Activated CD4-positive, alpha-beta memory T cell treated with anti-CD3 and anti-CD28 coated beads for 36 hours (primary cell): ENCODE measurements around the gene KRTAP9-3. TPM values are rescaled to one million over a fixed set of nuclear protein-coding genes. Genes with fewer than 3 reads are reported as not detected.
"Not testable (repeated sequence)": the region's sequence is repeated elsewhere in the genome, so short reads cannot be mapped to it uniquely, and the experiment has no call there.

Source experiments
- CTCF ChIA-PET: fragments of 350-600 bp; sonication (Branson Sonifier 250); formaldehyde crosslinking; loops from one replicate; lab custom pipeline; 2021; ENCODE audit warnings: antibody characterized with exemption, inconsistent platforms; lab: Charles Lee
- POLR2A ChIA-PET: fragments of 350-600 bp; sonication (Branson Sonifier 250); formaldehyde crosslinking; loops from one replicate; lab custom pipeline; 2021; ENCODE audit warnings: antibody characterized with exemption; lab: Charles Lee
- DNase-seq: peaks from one replicate; pipeline ENCODE4 v3.0.0-alpha.2; 2020
- H3K27ac Mint-ChIP-seq: one replicate; pipeline ENCODE4 v1.8.0; 2021; ENCODE audit warnings: mixed read lengths
- H3K27me3 Mint-ChIP-seq: one replicate; pipeline ENCODE4 v1.8.0; 2021; ENCODE audit warnings: mixed read lengths
- H3K36me3 Mint-ChIP-seq: one replicate; pipeline ENCODE4 v1.8.0; 2021; ENCODE audit warnings: mixed read lengths
- H3K4me1 Mint-ChIP-seq: one replicate; pipeline ENCODE4 v1.8.0; 2021; ENCODE audit warnings: low read depth, mixed read lengths
- H3K4me3 Mint-ChIP-seq: one replicate; pipeline ENCODE4 v1.8.0; 2021; ENCODE audit warnings: mild to moderate bottlenecking, mixed read lengths
- H3K9me3 Mint-ChIP-seq: one replicate; pipeline ENCODE4 v1.8.0; 2021; ENCODE audit warnings: mixed read lengths
- intact Hi-C: fragments of 100-400 bp; cut with micrococcal nuclease; formaldehyde crosslinking; loops from one replicate; pipeline ENCODE4 v1.15.1; 2023
- total RNA-seq, 2 experiments: library from RNA; stranded (reverse); gene quantifications; one replicate each; pipeline ENCODE4 v1.2.3, GENCODE V29; 2021

The KRTAP9-3 gene
- total RNA-seq, 2 experiments from 2014 or later: not detected

GRCh38 chr17:41255381-41256290 is 23.4 kb downstream of the KRTAP9-3 start, which contains the start of gene KRTAP9-9:
Gene KRTAP9-9, plus strand, starts transcription at chr17:41255384.
- H3K27ac Mint-ChIP-seq, H3K36me3 Mint-ChIP-seq, CTCF ChIA-PET, H3K9me3 Mint-ChIP-seq, intact Hi-C loops, H3K4me3 Mint-ChIP-seq, POLR2A ChIA-PET, DNase-seq, H3K4me1 Mint-ChIP-seq: not testable (repeated sequence)
- H3K27me3 Mint-ChIP-seq: peaks cover 13% of the 10 kb centered on the region

DNA sequence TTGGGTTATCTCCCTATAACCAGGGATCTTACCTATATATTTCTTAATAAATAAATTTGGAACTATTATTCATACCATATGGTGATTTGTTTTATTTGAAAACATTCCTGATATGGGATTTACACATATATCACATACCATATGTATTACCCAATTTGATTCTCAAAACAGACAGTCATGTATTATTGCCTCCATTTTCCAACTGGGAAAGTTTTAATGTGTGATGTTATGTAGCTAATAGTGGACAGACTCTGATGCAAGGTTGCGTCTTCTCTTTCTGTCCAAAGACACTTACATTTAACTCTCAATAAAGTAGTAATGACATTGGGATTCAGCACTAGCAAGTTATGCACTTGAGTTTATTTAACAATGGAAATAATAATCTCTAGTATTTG is 24.0 kb downstream of the KRTAP9-3 start:
- ChIA-PET CTCF (no interaction called here), POLR2A (no interaction called here)
- H3K9me3 Mint-ChIP-seq: no peaks in the 10 kb centered on the region
- H3K36me3 Mint-ChIP-seq: no peaks in the 10 kb centered on the region
- intact Hi-C loops: no loop called here
- DNase-seq: no peak
- H3K27me3 Mint-ChIP-seq: peaks cover 14% of the 10 kb centered on the region
- no peak overlapping the region for H3K4me3 Mint-ChIP-seq
- H3K27ac Mint-ChIP-seq: no peak overlapping the region
- peaks cover 7% of the 10 kb centered on the region for H3K4me1 Mint-ChIP-seq

GRCh38 chr17:41258406-41258805 is 26.2 kb downstream of the KRTAP9-3 start:
- Mint-ChIP-seq H3K4me3 (no peak overlapping the region), H3K9me3 (no peaks in the 10 kb centered on the region), H3K4me1 (peaks cover 8% of the 10 kb centered on the region), H3K36me3 (no peaks in the 10 kb centered on the region), H3K27ac (no peak overlapping the region), H3K27me3 (peaks cover 14% of the 10 kb centered on the region)
- DNase-seq: no peak
- ChIA-PET CTCF (no interaction called here), POLR2A (no interaction called here)
- intact Hi-C loops: no loop called here

DNA sequence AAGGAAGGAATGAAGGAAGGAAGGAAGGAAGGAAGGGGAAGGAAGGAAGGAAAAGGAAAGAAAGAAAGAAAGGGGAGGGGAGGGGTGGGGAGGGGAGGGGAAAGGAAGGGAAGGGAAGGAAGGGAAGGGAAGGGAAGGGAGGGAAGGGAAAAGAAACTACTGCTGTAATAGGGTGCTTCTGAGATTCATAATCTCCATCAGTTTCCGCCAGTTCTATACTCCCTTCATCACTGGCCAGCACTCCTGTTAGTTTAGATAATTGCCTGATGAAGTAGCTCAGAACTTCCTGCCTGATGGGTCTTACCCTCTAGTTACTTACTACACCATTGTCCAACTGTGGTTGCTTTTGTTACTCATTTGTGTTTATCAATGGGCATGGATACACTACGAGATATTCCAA is 31.0 kb downstream of the KRTAP9-3 start:
- ChIA-PET POLR2A (no interaction called here), CTCF (interaction anchor here (1.0 kb wide), 1 partner anchor 386 kb away, joined by 3 read pairs; no protein-coding TSS in a partner anchor)
- H3K4me3 Mint-ChIP-seq: no peak overlapping the region
- no peak overlapping the region for H3K27ac Mint-ChIP-seq
- no peaks in the 10 kb centered on the region for H3K36me3 Mint-ChIP-seq
- intact Hi-C loops: no loop called here
- peaks cover 11% of the 10 kb centered on the region for H3K4me1 Mint-ChIP-seq
- DNase-seq: no peak
- H3K27me3 Mint-ChIP-seq: peaks cover 4% of the 10 kb centered on the region
- no peaks in the 10 kb centered on the region for H3K9me3 Mint-ChIP-seq

DNA sequence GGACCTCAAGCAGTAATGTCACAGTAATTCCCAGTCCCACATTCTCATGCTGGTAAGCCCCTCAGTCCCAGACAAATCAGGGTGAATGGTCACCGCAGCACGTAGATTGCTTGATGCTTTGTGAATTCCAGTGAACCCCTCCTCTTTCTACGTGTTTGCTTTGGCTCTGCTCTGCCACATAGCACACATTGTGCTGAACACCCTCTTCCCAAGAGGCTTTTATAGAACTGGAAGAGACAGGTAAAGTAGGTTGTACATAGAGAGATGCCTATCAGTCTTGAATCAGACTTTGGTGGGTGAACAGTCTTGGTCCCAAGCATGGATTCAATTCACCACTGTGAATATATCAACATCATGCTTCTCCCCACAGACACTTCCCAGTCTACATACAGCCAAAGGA is 32.4 kb downstream of the KRTAP9-3 start:
- intact Hi-C loops: loop anchor here (1.0 kb wide), 1 partner anchor 12 kb away; no protein-coding TSS in a partner anchor
- no peaks in the 10 kb centered on the region for H3K36me3 Mint-ChIP-seq
- ChIA-PET POLR2A (no interaction called here), CTCF (no interaction called here)
- H3K27ac Mint-ChIP-seq: no peak overlapping the region
- no peak for DNase-seq
- H3K4me1 Mint-ChIP-seq: peaks cover 11% of the 10 kb centered on the region
- H3K9me3 Mint-ChIP-seq: no peaks in the 10 kb centered on the region
- no peak overlapping the region for H3K4me3 Mint-ChIP-seq
- H3K27me3 Mint-ChIP-seq: peaks cover 4% of the 10 kb centered on the region

DNA sequence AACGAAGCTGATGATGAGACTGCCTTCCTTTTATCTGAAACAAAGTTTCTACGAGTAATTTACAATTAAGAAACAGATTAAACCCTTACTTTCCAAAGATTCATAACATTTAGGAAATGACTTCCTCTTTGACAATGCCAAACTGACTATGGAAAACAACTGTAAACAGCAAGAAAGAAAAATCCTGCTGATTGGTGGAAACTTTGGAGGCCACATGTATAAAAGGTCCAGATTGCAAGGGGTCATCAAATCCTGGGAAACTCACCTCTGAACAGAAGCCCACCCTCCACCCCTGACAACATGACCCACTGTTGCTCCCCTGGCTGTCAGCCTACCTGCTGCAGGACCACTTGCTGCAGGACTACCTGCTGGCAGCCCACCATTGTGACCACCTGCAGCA is 32.8 kb downstream of the KRTAP9-3 start, which contains the start of gene KRTAP9-6:
KRTAP9-6 (plus strand) TSS at position 301 of the 400 bp plus-strand sequence; CDS start at position 301, 0 bp downstream.
- intact Hi-C loops: no loop called here
- ChIA-PET POLR2A (no interaction called here), CTCF (no interaction called here)
- Mint-ChIP-seq H3K27ac (no peak within 1 kb of the TSS), H3K36me3 (no peaks in the 10 kb centered on the region), H3K9me3 (no peaks in the 10 kb centered on the region), H3K27me3 (peaks cover 4% of the 10 kb centered on the region), H3K4me3 (no peak within 1 kb of the TSS), H3K4me1 (peaks cover 10% of the 10 kb centered on the region)
- DNase-seq: no peak

DNA sequence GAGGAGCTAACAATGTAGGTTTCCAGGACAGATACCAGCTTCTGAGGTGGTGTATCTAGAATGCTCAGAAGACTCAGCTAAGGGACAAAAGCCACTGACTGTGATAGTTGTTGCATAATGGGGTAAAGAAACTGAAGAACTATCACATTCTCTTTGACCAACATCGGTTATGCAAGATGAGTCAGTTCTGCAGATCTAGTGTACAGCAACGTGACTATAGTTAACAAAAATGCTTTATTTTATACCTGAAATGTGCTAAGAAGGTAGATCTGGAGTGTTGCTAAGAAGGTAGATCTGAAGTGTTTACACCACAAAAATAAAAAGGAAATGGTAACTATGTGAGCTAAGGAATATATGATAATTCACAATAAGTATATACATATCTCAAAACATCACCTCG is 35.5 kb downstream of the KRTAP9-3 start:
- POLR2A ChIA-PET: no interaction called here

GRCh38 chr17:41271323-41271722 is 39.1 kb downstream of the KRTAP9-3 start:
- intact Hi-C loops, H3K27ac Mint-ChIP-seq, H3K9me3 Mint-ChIP-seq, H3K36me3 Mint-ChIP-seq, POLR2A ChIA-PET, H3K4me3 Mint-ChIP-seq, CTCF ChIA-PET, DNase-seq, H3K4me1 Mint-ChIP-seq, H3K27me3 Mint-ChIP-seq: not testable (repeated sequence)

More for the DNA sequence above, 35.5 kb downstream of the KRTAP9-3 start:
- no peak overlapping the region for H3K4me3 Mint-ChIP-seq
- intact Hi-C loops: no loop called here
- no peak overlapping the region for H3K27ac Mint-ChIP-seq
- no peak for DNase-seq
- CTCF ChIA-PET: no interaction called here
- peaks cover 10% of the 10 kb centered on the region for H3K4me1 Mint-ChIP-seq
- H3K36me3 Mint-ChIP-seq: no peaks in the 10 kb centered on the region
- no peaks in the 10 kb centered on the region for H3K9me3 Mint-ChIP-seq
- H3K27me3 Mint-ChIP-seq: peaks cover 3% of the 10 kb centered on the region

DNA sequence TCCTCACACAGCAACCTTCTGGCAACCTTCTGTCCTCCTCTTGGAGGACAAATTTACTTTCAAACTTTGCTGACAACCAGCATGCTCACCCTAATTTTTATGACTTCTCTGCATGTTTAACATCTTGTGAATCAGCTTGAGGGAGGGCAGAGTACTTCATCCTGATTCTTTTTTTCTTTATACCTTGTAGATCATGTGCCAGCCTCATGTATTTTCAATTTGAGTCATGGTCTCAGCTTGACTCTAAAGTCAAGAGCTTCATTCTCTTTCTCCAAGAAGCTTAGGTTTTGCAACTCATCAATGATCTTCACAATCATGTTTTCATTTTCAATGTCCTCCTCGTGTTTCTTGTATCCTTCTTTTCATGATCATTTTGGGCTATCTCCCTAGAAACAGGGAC is 39.6 kb downstream of the KRTAP9-3 start:
- intact Hi-C loops: no loop called here
- CTCF ChIA-PET: no interaction called here
- no peak for DNase-seq
- H3K36me3 Mint-ChIP-seq: no peaks in the 10 kb centered on the region
- no peak overlapping the region for H3K27ac Mint-ChIP-seq
- H3K4me3 Mint-ChIP-seq: no peak overlapping the region
- H3K4me1 Mint-ChIP-seq: peaks cover 7% of the 10 kb centered on the region
- no peaks in the 10 kb centered on the region for H3K9me3 Mint-ChIP-seq
- POLR2A ChIA-PET: no interaction called here
- peaks cover 8% of the 10 kb centered on the region for H3K27me3 Mint-ChIP-seq

- DNase-seq, CTCF ChIA-PET, H3K36me3 Mint-ChIP-seq, H3K4me3 Mint-ChIP-seq, H3K27ac Mint-ChIP-seq, POLR2A ChIA-PET, H3K9me3 Mint-ChIP-seq, H3K27me3 Mint-ChIP-seq, H3K4me1 Mint-ChIP-seq: not testable (repeated sequence)
- intact Hi-C loops: loop anchor here (1.0 kb wide), 1 partner anchor 11 kb away; no protein-coding TSS in a partner anchor
These were observed 43.5 kb downstream of the KRTAP9-3 start, which contains the start of gene KRTAP9-7 for GRCh38 chr17:41275648-41276190. Gene KRTAP9-7, plus strand, starts transcription at chr17:41275698. Its CDS starts 0 bp downstream, at chr17:41275698.

DNA sequence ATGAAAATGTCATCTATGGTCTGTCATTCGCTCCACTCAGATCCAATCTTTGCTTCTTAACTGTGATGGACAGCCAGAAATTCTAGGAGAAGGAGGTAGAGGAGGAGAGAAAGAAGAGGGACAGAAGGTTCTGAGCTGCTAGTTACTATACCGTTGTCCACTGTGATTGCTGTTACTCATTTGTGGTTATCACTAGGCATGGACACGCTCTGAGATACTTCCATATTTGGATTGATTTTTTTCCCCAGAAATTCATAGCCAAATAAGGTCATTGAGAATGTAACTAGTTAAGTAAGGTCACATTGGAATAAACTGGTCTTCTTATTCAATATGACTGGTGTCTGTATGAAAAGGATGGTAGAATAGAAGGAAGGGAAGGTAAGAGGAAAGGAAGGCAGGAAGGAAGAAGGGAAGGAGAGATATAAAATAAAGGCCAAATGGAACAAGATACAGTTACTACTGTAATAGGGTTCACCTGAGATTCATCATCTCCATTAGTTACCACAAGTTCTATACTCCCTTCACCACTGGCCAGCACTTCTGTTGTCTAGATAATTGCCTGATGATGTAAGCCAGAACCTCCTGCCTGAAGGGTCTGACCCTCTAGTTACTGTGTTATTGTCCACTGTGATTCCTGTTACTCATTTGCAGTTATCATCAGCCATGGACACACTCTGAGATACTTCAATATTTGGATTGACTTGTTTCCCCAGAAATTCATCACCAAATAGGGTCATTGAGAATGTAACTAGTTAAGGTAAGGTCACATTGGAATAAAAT is 46.1 kb downstream of the KRTAP9-3 start:
- Mint-ChIP-seq H3K27ac (no peak overlapping the region), H3K9me3 (no peaks in the 10 kb centered on the region), H3K27me3 (peaks cover 8% of the 10 kb centered on the region), H3K4me1 (no peaks in the 10 kb centered on the region), H3K36me3 (no peaks in the 10 kb centered on the region), H3K4me3 (no peak overlapping the region)
- DNase-seq: no peak
- CTCF ChIA-PET: no interaction called here
- POLR2A ChIA-PET: no interaction called here
- intact Hi-C loops: no loop called here
